Measurements from ENCODE around the gene MAP3K1.
A peak's percentile ranks its signal among the peaks of the same experiment; 100 is the strongest.

MAP3K1 gene

GRCh38 chr5:56831773-56832172, 16.4 kb downstream of the MAP3K1 start:
- POLR2A ChIA-PET: no interaction called here
- Histone ChIP-seq H3K4me3 (ENCODE audit: low read depth, low read length) (no peak overlapping the region), H3K27ac (ENCODE audit: extremely low read depth, low read depth, low read length) (no peak overlapping the region), H3K9me3 (ENCODE audit: control insufficient read depth, insufficient read depth, low read depth, low read length) (no peaks in the 10 kb centered on the region), H3K4me1 (ENCODE audit: control insufficient read depth, insufficient read depth, low read length) (peaks cover 57% of the 10 kb centered on the region), H3K36me3 (ENCODE audit: control insufficient read depth in 2 of 2, insufficient read depth in 1 of 2, low read length in 2 of 2) (no peaks in the 10 kb centered on the region)
- TF ChIP-seq ZNF501 (tag by site-specific recombination; IDR thresholded peaks at IDR 0.05) (no peak), PRDM6 (tag by site-specific recombination; IDR thresholded peaks at IDR 0.05) (peak; percentile 79)
- CTCF ChIA-PET: interaction anchor here (5.0 kb wide), 1 partner anchor 561 kb away, joined by 28 read pairs; no protein-coding TSS in a partner anchor

GRCh38 chr5:56833325-56833724, 18.0 kb downstream of the MAP3K1 start:
- H3K4me3 ChIP-seq (ENCODE audit: low read depth, low read length): no peak overlapping the region
- POLR2A ChIA-PET: no interaction called here
- TF ChIP-seq MZF1 (tag by site-specific recombination; IDR thresholded peaks at IDR 0.05; ENCODE audit: borderline replicate concordance) (no peak), WT1 (tag by site-specific recombination; IDR thresholded peaks at IDR 0.05) (peak; percentile 47; the same call in 1 of the 2 replicates), PRDM1 (tag by site-specific recombination; IDR thresholded peaks at IDR 0.05) (0 out of 2 replicates have a peak, but pooled peaks have one; percentile 35), ZIC2 (tag by site-specific recombination; IDR thresholded peaks at IDR 0.05) (peak; percentile 62), SP3 (tag by site-specific recombination; IDR thresholded peaks at IDR 0.05) (no peak), ZNF658 (tag by site-specific recombination; IDR thresholded peaks at IDR 0.05) (no peak), GLIS1 (tag by site-specific recombination; IDR thresholded peaks at IDR 0.05) (peak; percentile 85), ZNF18 (tag by site-specific recombination; IDR thresholded peaks at IDR 0.05) (peak; percentile 91), ZNF391 (tag by site-specific recombination; IDR thresholded peaks at IDR 0.05; ENCODE audit: borderline replicate concordance, low read depth) (no peak), PRDM6 (tag by site-specific recombination; IDR thresholded peaks at IDR 0.05) (no peak), ZNF426 (tag by site-specific recombination; IDR thresholded peaks at IDR 0.05) (no peak), OSR2 (tag by site-specific recombination; IDR thresholded peaks at IDR 0.05) (peak; percentile 62; the same call in 1 of the 2 replicates)
- no peaks in the 10 kb centered on the region for H3K36me3 ChIP-seq (ENCODE audit: control insufficient read depth in 2 of 2, insufficient read depth in 1 of 2, low read length in 2 of 2)
- CTCF ChIA-PET: interaction anchor here (1.6 to 5.0 kb wide), 2 partner anchors 563 to 897 kb away, joined by 6 to 28 read pairs; no protein-coding TSS in a partner anchor
- no peaks in the 10 kb centered on the region for H3K9me3 ChIP-seq (ENCODE audit: control insufficient read depth, insufficient read depth, low read depth, low read length)
- no peak overlapping the region for H3K27ac ChIP-seq (ENCODE audit: extremely low read depth, low read depth, low read length)
- peaks cover 54% of the 10 kb centered on the region for H3K4me1 ChIP-seq (ENCODE audit: control insufficient read depth, insufficient read depth, low read length)

- peaks cover 19% of the 10 kb centered on the region for H3K4me1 ChIP-seq (ENCODE audit: control insufficient read depth, insufficient read depth, low read length)
- ChIA-PET CTCF (interaction anchor here (0.7 to 2.8 kb wide), 15 partner anchors 10 to 901 kb away, joined by 3 to 74 read pairs (median 4); no protein-coding TSS in a partner anchor), POLR2A (interaction anchor here (1.2 kb wide), 1 partner anchor 10 kb away, joined by 6 read pairs; no protein-coding TSS in a partner anchor)
- TF ChIP-seq ZNF558 (tag by site-specific recombination; IDR thresholded peaks at IDR 0.05) (no peak), ZNF624 (tag by site-specific recombination; IDR thresholded peaks at IDR 0.05) (no peak), ZNF664 (tag by site-specific recombination; IDR thresholded peaks at IDR 0.05) (no peak), ZNF843 (tag by site-specific recombination; IDR thresholded peaks at IDR 0.05) (no peak), ZNF610 (tag by site-specific recombination; IDR thresholded peaks at IDR 0.05; ENCODE audit: borderline replicate concordance) (no peak), ZNF830 (tag by site-specific recombination; IDR thresholded peaks at IDR 0.05; ENCODE audit: low read depth) (no peak)
- H3K36me3 ChIP-seq (ENCODE audit: control insufficient read depth in 2 of 2, insufficient read depth in 1 of 2, low read length in 2 of 2): no peaks in the 10 kb centered on the region
- H3K9me3 ChIP-seq (ENCODE audit: control insufficient read depth, insufficient read depth, low read depth, low read length): no peaks in the 10 kb centered on the region
- H3K4me3 ChIP-seq (ENCODE audit: low read depth, low read length): no peak overlapping the region
- H3K27ac ChIP-seq (ENCODE audit: extremely low read depth, low read depth, low read length): no peak overlapping the region
These were observed 22.0 kb downstream of the MAP3K1 start for GRCh38 chr5:56837381-56837780.
